WI38 (cell line): ENCODE results near the gene TRMT10B.

Experiments used
- H3K4me3 ChIP-seq: 2 replicates; pipeline ENCODE4 v1.5.1; 2011; ENCODE audit warnings: low read depth, mild to moderate bottlenecking, control low read depth, low read length
- CTCF ChIP-seq: IDR thresholded peaks from 2 replicates; pipeline ENCODE4 v1.5.1; 2012; ENCODE audit warnings: low read depth, mild to moderate bottlenecking, control low read depth, low read length

The TRMT10B gene

GRCh38 chr9:37827483-37828165 lies 74.0 kb downstream of the TRMT10B start:
- H3K4me3 ChIP-seq = no peak overlapping the region
- no peak for TF ChIP-seq CTCF
